ENCODE measurements around the gene CHPF. TPM values are rescaled to one million over a fixed set of nuclear protein-coding genes. Genes with fewer than 3 reads are reported as not detected.

The CHPF gene
- total RNA-seq, 1 experiment from 2014 or later = 81.2 TPM

DNA sequence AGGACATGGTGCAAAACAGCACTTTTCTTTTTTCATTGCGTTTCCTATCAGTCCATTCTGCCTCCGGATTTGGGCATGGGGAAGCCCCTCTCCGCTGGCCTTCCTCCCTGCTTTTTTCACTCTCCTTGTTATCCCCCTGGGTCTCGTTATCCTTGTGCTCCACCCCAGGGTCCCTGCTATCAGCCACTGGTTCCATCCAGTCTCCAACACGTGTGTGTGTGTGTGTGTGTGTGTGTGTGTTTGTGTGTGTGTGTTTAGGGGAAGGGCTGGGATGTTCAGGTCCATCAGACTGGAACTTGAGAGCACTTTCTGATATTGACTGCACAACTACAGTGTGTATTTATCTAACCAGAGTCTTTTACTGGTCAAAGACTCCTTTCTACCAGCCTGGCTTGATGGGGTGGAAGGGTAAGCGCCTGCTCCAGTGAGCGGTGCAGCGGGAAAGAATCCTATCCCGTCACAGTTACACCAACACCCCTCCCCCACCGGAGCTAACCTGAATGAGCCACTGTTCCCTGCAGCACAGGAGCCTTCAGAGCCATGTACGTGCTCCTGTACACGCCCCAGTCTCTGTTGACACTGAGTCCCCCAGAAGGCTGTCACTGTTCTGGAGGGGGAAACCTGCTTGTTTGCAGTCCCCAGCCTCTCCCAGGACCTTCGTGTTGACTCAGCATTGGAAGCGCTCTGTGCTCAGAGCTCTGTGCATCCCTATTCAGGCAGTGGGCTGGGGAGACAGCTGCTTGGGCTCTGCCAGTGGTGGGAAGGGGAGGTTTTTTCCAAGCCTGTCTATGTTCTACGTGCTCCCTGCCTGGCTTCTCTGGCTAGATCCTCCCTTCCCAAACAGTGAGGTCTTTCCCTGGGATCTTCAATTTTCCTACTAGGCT lies 33.1 kb upstream of the CHPF start:
- H3K4me3 Mint-ChIP-seq (ENCODE audit: unreplicated experiment) = no peak overlapping the region
- no peak for DNase-seq (ENCODE audit: unreplicated experiment)
- POLR2A ChIA-PET = interaction anchor here (1.2 to 1.4 kb wide), 2 partner anchors 9 to 17 kb away, joined by 3 to 4 read pairs; no protein-coding TSS in a partner anchor

DNA sequence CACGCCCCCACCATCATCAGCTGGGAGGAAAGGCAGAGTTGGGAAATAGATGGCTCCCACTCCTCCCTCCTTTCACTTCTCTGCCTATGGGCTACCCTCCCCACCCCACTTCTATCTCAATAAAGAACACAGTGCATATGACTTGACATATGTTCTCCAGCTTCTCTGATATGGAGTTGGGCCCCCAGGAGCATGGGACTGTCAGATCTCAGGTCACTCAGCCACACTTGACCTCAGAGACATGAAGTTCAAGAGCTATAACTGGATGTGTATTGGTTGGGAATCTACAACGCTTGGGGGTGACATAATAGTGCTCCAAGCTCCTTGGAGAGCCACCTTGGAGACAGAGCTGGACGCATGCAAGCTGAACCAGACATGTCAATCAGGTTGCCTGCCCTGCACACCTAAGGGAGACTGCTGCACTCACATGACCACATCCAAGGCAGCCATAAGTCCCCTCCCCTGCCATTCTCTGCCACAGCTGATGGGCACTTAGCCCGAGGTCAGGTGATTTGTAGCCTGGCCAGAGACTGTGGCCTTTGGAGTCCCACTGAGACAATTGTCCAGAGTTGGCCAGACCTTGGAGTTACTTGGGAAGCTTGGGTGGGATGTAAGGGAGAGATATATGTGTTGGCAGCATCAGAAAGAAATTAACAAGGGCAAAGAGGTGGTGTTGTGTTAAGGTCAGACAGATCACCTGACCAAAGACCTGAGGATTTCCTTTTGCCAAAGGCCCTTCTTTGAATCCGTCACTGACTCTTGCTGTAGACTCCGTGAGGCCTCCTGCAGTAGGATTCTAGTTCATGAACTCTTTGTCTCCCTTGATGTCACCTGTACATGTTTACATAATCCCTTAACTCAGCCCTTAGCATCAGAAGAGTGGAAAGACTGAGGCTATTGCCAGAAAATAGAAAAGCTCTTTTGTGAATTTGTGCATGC lies 32.2 kb upstream of the CHPF start:
- Mint-ChIP-seq H3K4me3 (ENCODE audit: unreplicated experiment) (no peak overlapping the region), H3K9me3 (ENCODE audit: unreplicated experiment) (no peaks in the 10 kb centered on the region), H3K27ac (ENCODE audit: low read depth, unreplicated experiment) (no peak overlapping the region), H3K36me3 (ENCODE audit: insufficient read depth, unreplicated experiment) (peaks cover 7% of the 10 kb centered on the region), H3K4me1 (ENCODE audit: insufficient read depth, unreplicated experiment) (peaks cover 14% of the 10 kb centered on the region), H3K27me3 (ENCODE audit: insufficient read depth, unreplicated experiment) (no peaks in the 10 kb centered on the region)
- ChIA-PET CTCF (interaction anchor here (0.6 to 1.5 kb wide), 3 partner anchors 15 to 27 kb away, joined by 3 to 4 read pairs (median 3); no protein-coding TSS in a partner anchor), POLR2A (no interaction called here)
- TF ChIP-seq, protein P1, sequence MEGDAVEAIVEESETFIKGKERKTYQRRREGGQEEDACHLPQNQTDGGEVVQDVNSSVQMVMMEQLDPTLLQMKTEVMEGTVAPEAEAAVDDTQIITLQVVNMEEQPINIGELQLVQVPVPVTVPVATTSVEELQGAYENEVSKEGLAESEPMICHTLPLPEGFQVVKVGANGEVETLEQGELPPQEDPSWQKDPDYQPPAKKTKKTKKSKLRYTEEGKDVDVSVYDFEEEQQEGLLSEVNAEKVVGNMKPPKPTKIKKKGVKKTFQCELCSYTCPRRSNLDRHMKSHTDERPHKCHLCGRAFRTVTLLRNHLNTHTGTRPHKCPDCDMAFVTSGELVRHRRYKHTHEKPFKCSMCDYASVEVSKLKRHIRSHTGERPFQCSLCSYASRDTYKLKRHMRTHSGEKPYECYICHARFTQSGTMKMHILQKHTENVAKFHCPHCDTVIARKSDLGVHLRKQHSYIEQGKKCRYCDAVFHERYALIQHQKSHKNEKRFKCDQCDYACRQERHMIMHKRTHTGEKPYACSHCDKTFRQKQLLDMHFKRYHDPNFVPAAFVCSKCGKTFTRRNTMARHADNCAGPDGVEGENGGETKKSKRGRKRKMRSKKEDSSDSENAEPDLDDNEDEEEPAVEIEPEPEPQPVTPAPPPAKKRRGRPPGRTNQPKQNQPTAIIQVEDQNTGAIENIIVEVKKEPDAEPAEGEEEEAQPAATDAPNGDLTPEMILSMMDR (IDR thresholded peaks at IDR 0.05; ENCODE audit: unreplicated experiment) = no peak
- intact Hi-C loops (cut with micrococcal nuclease) = no loop called here
- no TSS peak for BruUV-seq (replicated peaks)
- DNase-seq (ENCODE audit: unreplicated experiment) = no peak

More for the DNA sequence above, 33.1 kb upstream of the CHPF start:
- no peaks in the 10 kb centered on the region for H3K27me3 Mint-ChIP-seq (ENCODE audit: insufficient read depth, unreplicated experiment)
- no TSS peak for BruUV-seq (replicated peaks)
- H3K36me3 Mint-ChIP-seq (ENCODE audit: insufficient read depth, unreplicated experiment) = peaks cover 5% of the 10 kb centered on the region
- TF ChIP-seq, protein P1 (IDR thresholded peaks at IDR 0.05; ENCODE audit: unreplicated experiment) = no peak
- CTCF ChIA-PET = interaction anchor here (0.7 to 1.5 kb wide), 2 partner anchors 16 to 916 kb away, joined by 3 read pairs; no protein-coding TSS in a partner anchor
- no peak overlapping the region for H3K27ac Mint-ChIP-seq (ENCODE audit: low read depth, unreplicated experiment)
- peaks cover 12% of the 10 kb centered on the region for H3K4me1 Mint-ChIP-seq (ENCODE audit: insufficient read depth, unreplicated experiment)
- no peaks in the 10 kb centered on the region for H3K9me3 Mint-ChIP-seq (ENCODE audit: unreplicated experiment)
- intact Hi-C loops (cut with micrococcal nuclease) = no loop called here

DNA sequence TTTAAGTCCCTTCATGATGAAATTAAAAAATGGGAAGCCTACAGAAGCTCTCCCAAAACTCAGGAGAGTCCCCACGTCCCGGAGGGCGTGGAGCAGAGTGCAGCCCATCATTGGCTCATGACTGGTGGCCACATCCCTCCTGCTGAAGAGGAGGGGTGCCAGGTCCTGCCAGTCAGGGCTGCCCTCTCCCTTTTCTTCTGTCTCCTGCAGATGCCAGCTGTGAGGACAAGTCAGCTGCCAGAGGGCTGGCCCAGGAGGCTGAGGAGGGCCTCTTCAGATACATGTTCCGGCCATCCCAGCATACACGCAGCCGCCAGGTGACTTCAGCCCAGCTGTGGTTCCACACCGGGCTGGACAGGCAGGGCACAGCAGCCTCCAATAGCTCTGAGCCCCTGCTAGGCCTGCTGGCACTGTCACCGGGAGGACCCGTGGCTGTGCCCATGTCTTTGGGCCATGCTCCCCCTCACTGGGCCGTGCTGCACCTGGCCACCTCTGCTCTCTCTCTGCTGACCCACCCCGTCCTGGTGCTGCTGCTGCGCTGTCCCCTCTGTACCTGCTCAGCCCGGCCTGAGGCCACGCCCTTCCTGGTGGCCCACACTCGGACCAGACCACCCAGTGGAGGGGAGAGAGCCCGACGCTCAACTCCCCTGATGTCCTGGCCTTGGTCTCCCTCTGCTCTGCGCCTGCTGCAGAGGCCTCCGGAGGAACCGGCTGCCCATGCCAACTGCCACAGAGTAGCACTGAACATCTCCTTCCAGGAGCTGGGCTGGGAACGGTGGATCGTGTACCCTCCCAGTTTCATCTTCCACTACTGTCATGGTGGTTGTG lies 31.1 kb upstream of the CHPF start:
- Mint-ChIP-seq H3K4me1 (ENCODE audit: insufficient read depth, unreplicated experiment) (peaks cover 14% of the 10 kb centered on the region), H3K27me3 (ENCODE audit: insufficient read depth, unreplicated experiment) (no peaks in the 10 kb centered on the region), H3K4me3 (ENCODE audit: unreplicated experiment) (no peak overlapping the region), H3K36me3 (ENCODE audit: insufficient read depth, unreplicated experiment) (peaks cover 7% of the 10 kb centered on the region), H3K27ac (ENCODE audit: low read depth, unreplicated experiment) (no peak overlapping the region), H3K9me3 (ENCODE audit: unreplicated experiment) (no peaks in the 10 kb centered on the region)
- ChIA-PET CTCF (interaction anchor here (0.6 to 1.7 kb wide), 3 partner anchors 14 to 1303 kb away, joined by 3 to 6 read pairs (median 3); no protein-coding TSS in a partner anchor), POLR2A (interaction anchor here (0.9 to 1.7 kb wide), 2 partner anchors 9 to 23 kb away, joined by 3 to 8 read pairs; partner anchors contain the start of gene STK11IP)
- BruUV-seq (replicated peaks) = no TSS peak
- DNase-seq (ENCODE audit: unreplicated experiment) = no peak
- TF ChIP-seq, protein P1 (IDR thresholded peaks at IDR 0.05; ENCODE audit: unreplicated experiment) = no peak
- intact Hi-C loops (cut with micrococcal nuclease) = no loop called here
